ENCODE measurements around the gene LCAT.

- TF ChIP-seq POLR2AphosphoS5 (IDR thresholded peaks at IDR 0.05; ENCODE audit: low read depth, low read length) (no peak), CTCF (IDR thresholded peaks at IDR 0.05) (no peak), TCF7L2 (IDR thresholded peaks at IDR 0.05; ENCODE audit: low read depth, low read length) (no peak), SIN3A (IDR thresholded peaks at IDR 0.05; ENCODE audit: borderline replicate concordance, insufficient read depth, low read depth, low read length) (no peak), REST (IDR thresholded peaks at IDR 0.05; ENCODE audit: insufficient read depth in 1 of 2, low read depth in 2 of 2, low read length in 1 of 2) (no peak)
Observed at GRCh38 chr16:67934306-67935100, 9.4 kb downstream of the LCAT start.
